Ramos (cell line): ENCODE results near the gene GNB4.

Experiments
- in situ Hi-C: fragments of 300-500 bp; cut with MboI; formaldehyde crosslinking; loops from one replicate; pipeline ENCODE4 v1.14.3; 2022; ENCODE audit warnings: low sequenced_read_pairs; ENCODE audit not compliant: unreplicated experiment

Gene GNB4

GRCh38 chr3:179451265-179452175, at the start of gene GNB4:
GNB4 (minus strand) TSS chr3:179451470; CDS start chr3:179426200, 25,270 bp downstream.
- in situ Hi-C loops, result no loop called here

GRCh38 chr3:179495483-179495882, 44.2 kb upstream of the GNB4 start:
- in situ Hi-C loops, result no loop called here

GRCh38 chr3:179493260-179493659, 42.0 kb upstream of the GNB4 start:
- in situ Hi-C loops, result no loop called here

DNA sequence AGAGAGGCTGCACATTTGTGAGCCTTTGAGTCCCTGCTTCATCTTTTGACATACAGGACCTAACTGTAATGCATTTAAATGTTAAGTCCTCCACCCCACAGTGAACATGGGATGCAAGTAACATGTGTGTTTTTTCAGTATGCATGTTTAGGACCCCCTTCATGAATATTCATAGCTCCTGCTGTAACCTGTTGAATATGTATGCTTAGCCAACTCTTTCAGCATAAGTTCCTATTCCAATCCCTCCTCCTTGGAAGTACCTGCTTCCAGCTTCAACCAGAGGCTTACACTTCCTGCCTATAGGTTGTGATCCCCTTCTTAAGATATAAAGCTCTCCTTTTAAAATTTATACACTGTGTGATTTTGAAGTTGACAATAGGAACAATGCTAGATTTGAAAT, 36.9 kb upstream of the GNB4 start:
- in situ Hi-C loops, result loop anchor here (5.0 kb wide), 1 partner anchor 49 kb away; no protein-coding TSS in a partner anchor

DNA sequence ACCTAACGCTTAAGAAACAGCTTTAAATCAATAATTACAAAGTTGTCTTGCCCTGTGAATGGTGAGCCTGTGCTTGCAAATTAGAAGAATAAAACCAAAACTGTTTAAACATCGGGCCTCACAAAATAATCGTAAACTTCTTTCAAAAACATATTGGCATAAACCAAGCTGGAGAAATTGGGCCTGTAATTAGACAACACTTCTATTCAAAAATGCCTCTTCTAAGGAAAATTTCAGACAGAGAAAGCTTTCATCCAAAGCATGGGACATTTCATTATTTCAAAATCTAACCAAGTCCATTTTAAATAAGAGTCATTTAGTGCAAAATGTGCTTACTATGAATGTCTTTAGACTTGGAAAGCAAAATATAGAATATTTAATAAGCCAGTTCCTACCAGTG, 35.5 kb upstream of the GNB4 start:
- in situ Hi-C loops, result loop anchor here (5.0 kb wide), 1 partner anchor 50 kb away; no protein-coding TSS in a partner anchor

- in situ Hi-C loops, result no loop called here
Measured at GRCh38 chr3:179482857-179483256, 31.6 kb upstream of the GNB4 start.

DNA sequence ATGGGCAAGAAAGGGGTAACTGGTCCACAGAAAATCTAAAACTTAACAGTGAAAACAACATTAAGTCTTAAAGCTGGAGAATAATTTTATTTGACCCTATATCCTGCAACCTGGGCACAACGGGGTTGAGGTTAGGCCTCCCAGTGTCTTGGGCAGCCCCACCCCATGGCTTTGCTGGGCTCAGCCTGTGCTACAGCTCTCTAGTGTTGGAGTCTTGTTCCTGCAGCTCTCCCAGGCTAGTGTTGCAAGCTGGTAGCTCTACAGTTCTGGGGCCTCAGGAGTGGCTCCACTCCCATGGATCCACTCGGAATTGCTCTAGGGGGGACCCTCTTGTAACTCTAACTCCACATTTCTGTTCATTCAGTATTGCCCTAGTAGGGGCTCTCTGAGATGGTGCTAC, 24.9 kb upstream of the GNB4 start:
- in situ Hi-C loops, result no loop called here

DNA sequence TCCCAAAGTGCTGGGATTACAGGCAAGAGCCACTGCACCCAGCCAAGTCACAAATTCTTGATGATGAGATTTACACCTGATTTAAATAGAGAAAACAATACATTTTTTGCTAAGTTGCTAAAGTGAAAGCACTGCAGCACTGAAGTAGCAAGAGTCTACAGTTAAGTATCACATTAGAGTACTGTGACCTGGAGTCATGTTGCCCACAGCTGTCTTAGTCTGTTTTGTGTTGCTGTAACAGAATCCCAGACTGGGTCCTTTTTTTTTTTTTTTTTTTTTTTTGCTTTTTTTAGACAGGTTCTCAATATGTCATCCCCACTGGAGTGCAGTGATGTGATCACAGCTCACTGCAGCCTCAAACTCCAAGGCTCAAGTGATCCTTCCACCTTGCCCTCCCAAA, 23.2 kb upstream of the GNB4 start:
- in situ Hi-C loops, result no loop called here

DNA sequence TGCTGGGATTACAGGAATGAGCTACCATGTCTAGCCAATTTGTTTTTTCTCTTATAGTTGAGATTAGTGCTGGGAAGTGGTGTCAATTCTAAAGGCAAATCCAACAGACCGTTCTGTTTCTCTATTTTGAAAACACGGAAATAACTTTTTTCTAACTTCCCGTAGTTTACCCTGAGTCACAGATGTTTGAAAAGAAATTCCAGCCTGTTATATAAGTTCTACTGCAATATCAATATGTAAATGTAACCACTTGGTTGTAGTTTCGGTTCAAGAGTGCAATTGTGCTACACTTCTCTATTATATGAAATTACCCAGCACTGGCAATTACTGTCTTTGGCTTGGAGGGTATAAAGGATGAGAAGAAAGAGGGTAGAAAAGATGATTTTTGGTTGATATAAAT, 22.3 kb upstream of the GNB4 start:
- in situ Hi-C loops, result no loop called here

DNA sequence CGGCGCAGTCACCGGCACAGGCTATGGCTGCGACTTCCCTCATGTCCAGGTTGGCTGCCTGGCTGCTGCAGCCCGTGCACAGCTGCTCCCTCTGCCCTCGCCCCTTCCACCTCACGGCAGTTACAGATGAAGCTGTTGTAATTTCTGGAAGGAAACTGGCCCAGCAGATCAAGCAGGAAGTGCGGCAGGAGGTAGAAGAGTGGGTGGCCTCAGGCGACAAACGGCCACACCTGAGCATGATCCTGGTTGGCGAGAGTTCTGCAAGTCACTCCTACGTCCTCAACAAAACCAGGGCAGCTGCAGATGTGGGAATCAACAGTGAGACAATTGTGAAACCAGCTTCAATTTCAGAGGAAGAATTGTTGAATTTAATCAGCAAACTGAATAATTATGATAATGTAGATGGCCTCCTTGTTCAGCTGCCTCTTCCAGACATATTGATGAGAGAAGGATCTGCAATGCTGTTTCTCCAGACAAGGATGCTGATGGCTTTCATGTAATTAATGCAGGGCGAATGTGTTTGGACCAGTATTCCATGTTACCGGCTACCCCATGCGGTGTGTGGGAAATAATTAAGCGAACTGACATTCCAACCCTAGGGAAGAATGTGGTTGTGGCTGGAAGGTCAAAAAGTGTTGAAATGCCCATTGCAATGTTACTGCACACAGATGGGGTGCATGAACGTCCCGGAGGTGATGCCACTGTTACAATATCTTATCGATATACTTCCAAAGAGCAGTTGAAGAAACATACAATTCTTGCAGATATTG, 13.2 kb upstream of the GNB4 start:
- in situ Hi-C loops, result no loop called here

DNA sequence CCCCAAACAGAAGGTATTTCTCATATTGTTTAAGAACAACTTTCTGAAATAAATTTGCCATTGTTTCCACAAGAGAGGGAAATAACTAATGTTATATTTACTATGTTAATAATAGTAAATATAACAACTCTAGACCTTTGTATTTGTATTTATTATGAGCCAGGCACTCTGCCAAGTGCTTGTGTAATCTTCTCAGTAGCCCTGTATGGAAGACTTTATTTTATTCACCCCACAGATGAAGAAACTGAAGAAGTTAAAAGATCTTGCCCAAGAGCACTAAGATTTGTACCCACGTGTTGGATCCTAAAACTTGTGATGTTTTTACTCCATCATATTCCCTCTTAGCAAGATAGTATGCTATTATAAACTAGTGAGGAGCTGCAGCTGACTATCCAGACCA, 12.0 kb upstream of the GNB4 start:
- in situ Hi-C loops, result no loop called here

GRCh38 chr3:179460260-179460659, 9.0 kb upstream of the GNB4 start:
- in situ Hi-C loops, result no loop called here

GRCh38 chr3:179455954-179456353, 4.7 kb upstream of the GNB4 start:
- in situ Hi-C loops, result no loop called here

DNA sequence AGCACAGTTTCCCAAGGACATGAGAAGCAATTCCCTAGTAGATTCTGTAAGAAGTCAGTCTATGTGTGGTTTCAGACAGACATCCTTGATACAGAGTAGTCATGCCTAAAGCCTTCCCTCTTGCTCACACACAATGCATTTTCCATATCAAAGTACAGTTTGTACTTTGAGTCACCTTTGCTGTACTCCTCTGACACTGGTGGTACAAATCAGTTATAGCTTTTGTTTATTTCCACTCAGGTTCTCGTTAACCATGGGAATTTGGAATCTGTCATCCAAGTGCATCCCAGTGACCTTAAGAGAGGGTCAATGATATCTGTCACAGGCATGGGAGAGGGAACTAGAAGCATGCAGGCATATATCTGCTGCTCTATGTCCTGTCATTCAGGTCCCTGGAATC, 3.6 kb upstream of the GNB4 start:
- in situ Hi-C loops, result no loop called here

DNA sequence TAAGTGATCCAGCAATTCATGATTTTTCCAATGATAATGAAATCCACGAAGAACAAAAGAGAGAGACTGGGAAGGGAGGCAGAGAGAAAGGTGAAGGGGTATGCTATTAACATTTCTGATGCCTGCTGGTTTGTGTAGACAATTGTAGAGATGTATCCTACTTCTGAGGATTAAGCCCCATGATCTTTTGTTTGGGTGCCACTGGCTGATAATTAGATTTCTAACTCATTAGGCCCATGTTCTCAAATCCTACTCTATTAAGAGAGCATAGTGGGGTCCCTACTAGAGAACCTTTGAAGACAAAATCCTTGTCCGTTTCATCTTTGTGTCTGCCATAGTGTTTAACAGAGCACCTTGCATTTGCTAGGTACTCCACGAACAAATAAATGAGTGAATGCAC, 2.7 kb upstream of the GNB4 start:
- in situ Hi-C loops, result no loop called here

DNA sequence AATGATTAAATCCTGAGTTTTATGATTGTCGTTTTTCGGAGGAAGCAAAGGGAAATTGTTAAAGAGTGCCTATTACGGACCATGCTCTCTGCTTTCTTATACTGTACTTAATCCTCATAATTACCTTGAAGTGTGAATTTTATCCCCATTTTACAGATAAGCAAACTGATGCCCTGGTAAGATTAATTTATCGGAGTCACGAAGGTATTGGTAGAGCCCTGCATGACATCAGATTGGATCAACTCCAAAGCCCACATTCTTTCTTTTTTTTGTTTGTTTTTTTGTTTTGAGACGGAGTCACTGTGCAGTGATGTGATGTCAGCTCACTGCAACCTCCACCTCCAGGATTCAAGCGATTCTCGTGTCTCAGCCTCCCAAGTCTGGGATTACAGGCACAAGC, 1.6 kb upstream of the GNB4 start:
- in situ Hi-C loops, result no loop called here

- in situ Hi-C loops, result no loop called here
Measured at GRCh38 chr3:179452176-179452564, 900 bp upstream of the GNB4 start.

- in situ Hi-C loops, result no loop called here
Measured at GRCh38 chr3:179450901-179451264, 387 bp downstream of the GNB4 start.

DNA sequence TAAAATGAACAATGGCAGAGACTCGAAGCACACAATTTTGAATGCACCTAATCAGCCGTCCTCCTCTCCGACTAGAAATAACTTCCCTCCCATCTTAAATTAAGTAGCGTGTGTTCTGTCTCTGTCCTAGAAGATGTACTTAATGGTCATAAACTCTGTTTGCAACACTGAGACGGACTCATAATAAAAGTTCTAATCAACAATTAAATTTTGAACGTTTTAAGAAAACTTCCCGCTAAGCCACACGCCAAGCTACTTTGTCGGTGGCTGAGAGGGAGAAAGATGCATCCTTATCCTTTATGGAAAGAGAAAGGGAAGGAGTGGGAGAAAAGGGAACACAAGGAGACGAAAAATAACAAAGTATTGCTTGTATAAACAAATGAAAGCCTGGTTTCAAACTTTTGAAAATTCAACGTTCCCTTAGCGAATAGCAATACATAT, 989 bp downstream of the GNB4 start:
- in situ Hi-C loops, result no loop called here

- in situ Hi-C loops, result loop anchor here (5.0 kb wide), 1 partner anchor 103 kb away; no protein-coding TSS in a partner anchor
Measured at GRCh38 chr3:179449636-179450035, 1.6 kb downstream of the GNB4 start.

GRCh38 chr3:179447251-179447650, 4.0 kb downstream of the GNB4 start:
- in situ Hi-C loops, result loop anchor here (5.0 kb wide), 1 partner anchor 105 kb away; no protein-coding TSS in a partner anchor
